ENCODE measurements around the gene CAMTA1.

Gene CAMTA1

DNA sequence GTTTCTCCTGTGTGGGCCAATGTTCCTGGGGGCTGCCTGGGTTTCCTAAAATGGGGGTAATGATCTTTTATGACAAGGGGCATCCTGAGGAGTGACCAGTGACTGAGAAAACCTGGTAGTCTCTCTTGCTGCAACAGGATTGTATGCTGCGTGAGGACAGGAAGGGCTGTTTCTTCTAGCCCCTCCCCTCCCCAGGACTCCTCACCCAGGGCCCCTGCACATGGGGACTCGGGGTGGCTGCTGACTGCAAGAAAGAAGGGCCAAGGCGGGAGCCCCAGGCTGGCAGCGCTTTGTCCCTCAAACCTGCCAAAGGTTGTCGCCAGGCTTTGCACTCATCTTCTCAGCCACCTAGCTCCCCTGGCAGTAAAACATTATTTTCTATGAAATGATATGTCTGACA is 442.4 kb downstream of the CAMTA1 start:
- no peak for DNase-seq

DNA sequence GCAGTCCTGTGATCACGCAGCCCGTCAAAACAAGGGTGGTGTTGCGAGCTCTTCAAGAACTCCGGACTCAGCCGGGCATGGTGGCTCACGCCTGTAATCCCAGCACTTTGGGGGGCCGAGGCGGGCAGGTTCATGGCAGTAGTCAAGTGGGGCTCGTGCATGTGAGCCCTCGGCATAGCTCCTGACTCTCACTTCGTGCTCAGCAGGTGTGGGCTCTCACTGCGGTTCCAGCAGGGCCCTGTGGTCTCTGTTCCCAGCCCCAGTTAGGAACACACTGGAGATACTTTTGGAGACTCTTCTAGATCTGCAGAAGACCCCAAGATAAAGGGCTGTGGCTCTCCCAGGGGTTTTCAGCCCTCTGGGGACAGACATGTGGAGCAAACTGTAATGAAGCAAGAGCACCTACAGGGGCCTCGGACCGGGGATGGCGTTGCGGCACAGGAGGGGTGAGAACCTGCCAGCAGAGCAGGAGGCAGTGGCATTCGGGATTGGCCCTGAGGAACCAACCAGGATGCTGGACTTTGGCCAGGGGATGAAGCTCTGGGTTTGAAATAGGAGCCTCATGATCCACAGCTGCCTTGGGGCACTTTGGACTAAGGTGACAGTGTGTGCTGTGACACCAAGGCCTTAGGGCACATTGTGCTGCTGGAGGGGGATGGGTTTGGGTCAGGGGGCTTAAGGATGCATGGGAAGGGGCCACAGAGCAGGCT is 443.2 kb downstream of the CAMTA1 start:
- no peak for DNase-seq

DNA sequence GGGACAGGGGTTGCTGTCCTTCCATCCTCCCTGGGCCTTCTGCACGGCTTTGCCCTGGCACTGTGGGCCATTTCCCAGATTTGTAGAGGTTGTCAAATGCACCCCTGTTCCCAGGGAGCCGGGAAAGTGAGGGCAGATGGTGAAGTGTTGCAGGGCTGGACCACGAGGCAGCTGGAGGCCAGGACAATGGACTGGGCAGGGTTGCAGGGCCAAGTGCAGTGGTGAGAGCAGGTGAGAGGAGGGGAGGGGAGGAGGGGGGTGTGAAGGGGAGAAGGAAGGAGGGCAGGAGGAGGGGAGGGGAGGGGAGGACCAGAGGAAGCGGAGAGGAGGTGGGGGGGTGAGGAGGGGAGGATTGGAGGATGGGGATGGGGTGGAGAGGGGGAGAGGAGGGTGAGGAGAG is 443.9 kb downstream of the CAMTA1 start:
- DNase-seq, result no peak

DNA sequence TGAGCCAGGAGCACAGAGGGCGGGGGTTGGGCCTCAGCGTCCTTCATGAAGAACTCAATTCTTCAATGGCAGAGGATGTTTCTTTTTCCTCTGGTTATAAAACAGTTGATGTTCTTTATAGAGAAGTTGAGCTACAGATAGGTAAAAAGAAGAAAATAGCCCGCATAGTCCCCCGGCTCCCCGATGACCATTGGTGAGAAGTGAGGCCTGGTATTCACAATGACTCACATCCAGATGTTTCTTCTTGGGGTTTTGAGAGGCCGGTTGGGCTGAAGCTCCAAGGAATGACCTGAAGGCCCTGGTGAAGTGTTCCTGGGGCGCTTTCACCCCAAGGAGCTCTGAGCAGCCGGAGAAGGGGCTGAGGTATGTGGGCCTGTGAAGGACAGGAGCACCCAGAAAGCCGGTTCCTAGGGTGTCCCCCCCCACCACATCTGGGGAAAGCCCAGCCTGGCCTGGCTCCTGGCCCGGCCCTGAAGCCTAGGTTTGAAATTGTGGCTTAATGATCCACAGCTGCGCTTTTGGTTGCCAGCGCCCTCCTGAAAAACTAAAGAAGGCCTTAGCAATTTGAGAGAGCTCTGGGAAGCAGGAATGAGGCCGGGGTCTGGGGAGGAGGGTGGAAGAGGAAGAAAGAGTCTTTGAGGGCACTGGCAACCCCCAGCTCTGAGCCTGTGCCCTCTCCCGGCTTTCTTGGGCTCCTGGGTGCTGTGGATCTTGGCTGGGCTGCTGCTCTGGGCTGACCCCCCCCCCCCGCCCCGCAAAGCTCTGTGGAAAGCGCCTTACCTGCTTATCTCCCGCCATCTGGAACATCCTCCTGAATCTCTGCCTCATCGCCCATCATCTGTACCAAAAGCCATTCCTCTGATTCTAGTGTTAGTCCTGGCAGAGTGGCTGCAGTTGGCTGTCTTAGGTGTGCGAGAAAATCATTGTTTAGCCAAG is 444.7 kb downstream of the CAMTA1 start:
- no peak for DNase-seq

DNA sequence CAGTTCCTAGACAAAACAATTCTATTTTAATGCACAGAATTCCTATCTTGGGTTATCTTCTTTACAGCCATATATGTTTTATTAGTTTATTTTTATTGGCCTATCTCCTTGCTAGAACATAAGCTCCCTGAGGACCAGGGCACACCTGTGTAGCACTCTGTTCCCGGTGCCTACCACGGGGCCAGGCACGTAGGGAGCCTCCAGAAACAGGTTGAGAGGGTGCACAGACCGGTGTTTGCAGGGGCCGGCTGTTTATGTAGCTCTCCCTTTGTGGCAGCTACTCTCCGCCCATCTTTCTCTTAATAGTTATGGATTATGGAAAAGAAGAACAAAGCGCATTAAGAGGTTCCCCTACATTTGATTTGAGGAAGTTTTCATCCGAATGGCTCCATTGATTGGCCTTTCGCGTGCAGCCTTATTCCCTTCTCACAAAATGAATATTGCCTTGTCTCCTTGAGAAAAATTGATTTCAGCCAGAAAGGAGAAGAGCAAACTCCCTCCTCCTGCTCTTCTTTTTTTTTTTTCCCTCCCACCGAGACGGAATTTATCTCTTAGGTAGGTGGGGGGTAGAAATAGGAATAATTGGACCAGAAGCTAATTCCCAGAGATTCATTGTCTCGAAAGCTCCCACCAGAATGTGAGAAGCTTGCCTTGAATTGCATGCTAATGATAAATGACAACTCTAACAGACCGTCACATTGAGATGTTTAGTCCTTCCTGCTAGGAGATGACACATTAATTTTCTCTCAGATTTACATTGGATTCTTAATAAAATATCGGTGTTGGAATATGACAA is 447.4 kb downstream of the CAMTA1 start:
- no peak for DNase-seq

DNA sequence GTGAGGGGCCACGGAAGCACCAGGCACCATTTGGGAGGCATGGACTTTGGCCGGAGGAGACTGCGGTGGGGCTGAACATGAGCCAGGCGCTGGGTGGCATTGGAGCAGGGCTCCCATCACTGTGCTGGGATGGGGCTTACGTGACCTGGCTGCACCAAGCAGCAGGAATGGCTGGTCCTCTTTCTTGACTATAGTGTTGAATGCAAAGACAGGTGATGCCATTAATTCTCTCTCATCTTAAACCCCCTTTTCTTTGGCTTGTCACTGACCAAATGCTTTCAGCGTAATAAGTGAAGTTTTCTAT is 447.9 kb downstream of the CAMTA1 start:
- DNase-seq, result no peak

DNA sequence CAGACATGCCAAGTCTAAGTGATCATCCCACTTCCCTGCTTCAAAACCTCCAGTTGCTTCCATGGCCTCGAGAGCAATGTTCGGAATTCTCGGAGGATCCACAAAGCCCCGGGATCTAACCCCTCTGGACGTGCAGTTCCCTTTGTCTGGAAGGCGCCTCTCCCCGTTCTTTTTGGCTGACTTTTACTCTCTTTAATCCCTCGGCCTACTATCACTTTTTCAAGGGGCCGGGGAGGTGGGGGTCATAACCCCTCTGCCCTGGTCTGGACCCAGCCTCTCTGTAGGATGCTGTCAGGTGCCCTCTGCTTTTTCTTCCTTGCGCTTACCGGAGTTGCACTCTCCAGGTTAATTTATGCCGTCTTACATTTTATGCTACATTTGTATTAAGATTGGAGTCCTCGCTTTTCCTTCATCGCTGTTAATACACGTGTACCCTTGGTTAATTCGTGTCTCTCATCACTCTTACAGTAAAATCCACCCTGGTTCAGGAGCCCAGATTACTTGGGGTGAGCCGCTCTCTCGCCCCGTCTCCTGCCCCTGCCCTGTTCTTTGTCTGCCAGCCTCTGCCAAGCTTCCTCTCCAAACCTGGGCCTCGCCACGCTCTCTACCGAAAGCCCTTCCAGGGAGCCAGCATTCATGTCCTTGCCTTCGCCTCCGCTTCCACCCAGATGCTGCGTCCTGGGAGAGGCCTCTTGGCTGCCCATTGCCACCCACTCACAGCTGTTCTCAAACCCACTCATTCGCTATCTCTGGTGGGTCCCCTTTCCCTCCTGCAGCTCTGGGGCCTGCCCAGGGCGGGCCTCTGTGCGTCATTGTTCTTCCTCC is 448.6 kb downstream of the CAMTA1 start:
- DNase-seq, result no peak

DNA sequence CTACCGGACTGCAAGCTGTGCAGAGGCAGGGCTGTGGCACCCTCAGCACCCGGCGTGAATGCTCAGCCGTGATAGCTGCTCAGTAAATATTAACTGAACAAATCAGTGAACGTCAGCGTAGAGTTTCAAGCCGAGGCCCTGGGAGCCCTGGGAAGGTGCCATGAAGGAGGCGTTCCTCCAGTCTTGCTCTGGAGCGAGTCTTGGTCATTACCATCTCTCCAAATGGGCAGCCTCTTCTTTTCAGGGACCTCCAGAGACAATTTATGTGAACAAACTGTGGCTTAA is 449.2 kb downstream of the CAMTA1 start:
- no peak for DNase-seq

DNA sequence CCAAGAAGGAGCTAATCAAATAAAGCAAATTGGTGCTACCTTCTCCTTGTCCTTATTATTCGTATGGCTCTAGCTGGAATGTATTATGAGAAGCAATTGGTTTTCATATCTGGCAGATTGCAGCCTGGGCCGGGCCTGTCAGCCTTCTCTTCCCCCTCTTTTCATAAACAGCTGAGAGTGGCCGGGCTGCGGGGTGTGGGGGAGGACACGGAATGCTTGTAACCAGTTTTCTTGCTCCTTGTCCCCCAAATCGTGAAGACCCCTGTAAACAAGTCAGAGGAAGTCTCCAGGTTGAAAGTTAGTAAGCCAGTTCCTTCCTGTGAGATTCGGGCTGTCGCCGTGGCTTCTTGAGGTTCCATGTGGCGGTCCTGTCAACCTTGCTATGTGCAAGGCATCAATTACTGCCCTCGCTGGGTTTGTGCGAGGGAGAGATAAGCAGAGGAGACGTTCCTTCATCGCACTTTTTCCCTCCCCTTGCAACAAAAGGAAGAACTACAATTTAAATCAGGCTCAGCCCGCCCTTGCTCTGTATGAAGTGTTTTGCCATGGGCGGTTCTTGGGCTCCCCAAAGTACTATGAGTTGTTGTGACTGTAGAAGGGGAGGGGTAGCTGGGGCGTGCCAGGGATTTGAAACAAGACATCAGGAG is 450.7 kb downstream of the CAMTA1 start:
- DNase-seq, result no peak

DNA sequence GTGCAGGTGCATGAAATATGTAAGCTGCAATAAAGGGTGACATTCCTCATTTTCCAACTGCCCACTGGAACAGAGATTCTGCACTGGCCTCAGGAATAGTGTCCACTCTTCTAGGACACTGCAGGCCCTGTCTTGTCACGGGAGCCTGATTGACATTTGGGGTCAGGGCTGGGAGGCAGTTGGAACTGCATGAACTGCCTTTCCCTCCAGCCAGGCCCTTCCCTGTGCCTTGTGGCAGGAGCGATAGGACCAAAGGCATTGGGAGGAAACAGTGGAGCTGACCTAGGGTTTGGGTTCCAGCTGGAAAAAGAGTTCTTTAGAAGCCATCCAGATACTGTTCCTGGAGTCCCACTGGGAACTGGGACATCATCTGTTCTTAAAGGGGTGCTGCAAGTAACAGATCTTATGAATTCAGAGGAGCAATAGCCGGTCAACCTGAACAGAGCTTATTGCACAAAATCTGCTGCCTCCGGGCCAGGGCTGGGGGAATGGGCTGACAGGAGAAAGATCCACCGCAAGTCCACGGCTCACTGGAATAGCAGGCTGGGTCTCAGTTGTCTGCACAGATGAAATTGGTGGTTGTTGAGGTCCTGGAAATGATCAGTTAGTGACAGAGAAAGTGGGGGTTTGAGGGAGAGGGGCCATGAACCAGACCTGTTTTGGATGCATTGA is 451.7 kb downstream of the CAMTA1 start:
- DNase-seq, result no peak

DNA sequence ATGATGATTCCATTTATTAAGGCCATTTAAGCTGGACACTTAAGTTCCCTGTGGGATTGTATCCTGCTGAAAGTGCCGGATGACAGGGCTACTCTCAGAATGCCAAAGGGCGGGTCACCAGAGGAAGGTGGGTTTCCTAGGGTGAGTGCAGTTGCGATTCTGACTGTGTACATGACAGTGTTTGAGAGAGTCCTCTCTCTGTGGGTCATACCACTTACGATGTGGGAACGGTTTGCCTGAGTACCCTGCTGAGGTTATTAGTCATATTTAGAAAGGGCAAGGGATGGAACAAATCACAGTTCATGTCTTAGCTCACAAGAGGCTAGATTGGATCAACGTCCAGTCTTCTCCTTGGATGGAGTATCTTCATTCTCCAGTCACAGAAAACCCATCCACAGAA is 461.9 kb downstream of the CAMTA1 start:
- no peak for DNase-seq

DNA sequence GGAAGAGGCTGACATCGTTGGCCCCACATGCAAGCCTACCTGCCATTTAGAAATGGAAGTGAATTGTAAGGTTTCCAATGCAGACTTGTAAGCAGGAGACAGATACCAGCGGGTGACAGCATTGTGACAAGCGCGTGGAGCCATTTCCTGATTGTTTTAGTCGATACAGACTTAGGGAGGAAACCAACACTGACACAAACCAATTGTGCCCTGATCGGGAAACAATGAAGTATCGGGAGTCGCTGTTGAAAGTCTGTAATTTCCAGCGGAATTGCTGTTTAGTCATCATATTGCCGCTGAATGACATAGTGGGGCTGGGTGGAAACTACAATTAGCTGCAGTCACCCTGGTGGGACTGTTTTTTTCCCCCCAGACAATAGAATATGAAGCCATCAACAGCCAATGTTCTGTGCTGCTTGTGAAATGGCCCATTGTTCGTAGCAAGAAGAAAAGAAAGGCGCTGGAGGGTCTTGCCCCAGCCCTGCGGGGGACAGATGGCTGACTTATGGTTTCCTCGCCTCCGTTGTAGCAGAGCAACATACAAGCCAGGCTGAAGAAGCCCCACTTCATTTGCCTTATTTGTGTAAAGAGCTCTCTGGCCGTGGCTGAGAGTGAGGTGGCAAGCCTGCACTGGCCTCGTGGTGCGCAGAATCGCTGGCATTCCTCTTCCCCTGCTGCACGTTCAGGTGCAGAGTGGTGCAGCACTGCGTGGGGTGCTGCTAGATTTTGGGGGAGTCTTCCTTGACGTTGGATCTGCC is 462.7 kb downstream of the CAMTA1 start:
- peak in 13 of 51 donors; percentile 8 to 68 (median 15) for DNase-seq

DNA sequence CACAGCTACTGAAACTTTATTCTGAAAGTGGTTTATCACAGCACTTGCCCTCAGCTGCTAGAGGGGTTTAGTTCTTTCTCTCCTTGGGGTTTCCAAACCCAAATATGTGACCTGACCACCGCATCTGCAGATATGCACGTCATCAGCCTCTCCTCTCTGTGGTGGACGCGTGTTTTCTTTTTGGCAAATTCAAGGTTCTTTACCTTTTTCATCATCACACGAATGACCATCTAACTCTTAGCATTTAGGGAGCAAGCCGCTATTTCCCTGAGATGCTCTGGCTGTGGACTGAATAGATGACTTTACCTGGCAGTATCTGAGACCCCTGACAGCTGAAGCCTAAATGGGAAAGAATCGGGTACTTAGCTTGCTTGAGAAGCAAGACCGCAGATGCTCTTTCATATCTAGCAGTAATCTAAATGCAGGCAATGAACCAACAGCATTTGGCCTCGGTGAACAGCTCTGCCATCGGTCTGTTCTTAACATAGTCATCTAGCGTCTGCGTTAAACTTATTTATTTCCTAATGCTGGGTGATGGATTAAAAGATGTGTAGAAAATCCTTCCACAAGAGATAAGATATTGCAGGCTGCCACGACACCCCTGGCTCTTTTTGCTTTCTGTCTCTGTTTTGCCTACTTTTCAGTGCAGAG is 463.4 kb downstream of the CAMTA1 start:
- no peak for DNase-seq

DNA sequence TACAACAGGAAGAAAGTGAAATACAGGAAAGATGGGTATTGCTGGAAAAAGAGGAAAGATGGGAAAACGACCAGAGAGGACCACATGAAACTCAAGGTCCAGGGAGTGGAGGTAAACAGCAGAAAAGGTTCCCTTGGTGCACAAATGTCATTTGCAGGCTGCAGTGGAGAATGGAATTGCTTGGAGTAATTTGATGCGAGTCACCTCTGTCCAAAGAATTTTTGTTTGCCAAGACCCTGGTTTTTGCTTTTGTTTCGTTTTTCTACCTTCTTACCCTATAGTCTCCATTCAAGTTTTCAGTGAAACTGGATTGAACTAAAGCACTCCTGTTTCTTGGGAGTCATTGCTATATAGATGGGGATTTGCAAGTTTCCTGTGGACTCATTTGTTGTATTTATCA is 464.3 kb downstream of the CAMTA1 start:
- no peak for DNase-seq

DNA sequence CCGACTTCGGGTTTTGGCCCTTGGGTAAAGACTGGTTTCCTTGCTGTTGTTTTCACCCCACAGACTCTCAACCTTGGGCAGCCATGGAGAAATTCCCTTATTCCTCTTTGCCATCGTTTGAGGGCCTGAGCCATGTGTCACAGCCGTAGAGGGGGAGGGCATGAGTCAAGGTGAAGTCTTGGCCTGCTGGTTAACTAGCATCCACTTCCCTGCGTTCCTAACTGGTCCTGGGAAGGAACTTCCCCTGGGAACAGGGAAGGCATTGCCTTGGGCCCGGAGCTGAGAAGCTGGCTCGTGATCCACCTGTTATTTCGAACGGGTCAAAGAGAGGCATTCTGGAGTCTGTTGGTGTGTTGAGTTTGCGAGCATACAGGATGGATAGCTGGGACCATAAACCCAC is 464.9 kb downstream of the CAMTA1 start:
- no peak for DNase-seq

DNA sequence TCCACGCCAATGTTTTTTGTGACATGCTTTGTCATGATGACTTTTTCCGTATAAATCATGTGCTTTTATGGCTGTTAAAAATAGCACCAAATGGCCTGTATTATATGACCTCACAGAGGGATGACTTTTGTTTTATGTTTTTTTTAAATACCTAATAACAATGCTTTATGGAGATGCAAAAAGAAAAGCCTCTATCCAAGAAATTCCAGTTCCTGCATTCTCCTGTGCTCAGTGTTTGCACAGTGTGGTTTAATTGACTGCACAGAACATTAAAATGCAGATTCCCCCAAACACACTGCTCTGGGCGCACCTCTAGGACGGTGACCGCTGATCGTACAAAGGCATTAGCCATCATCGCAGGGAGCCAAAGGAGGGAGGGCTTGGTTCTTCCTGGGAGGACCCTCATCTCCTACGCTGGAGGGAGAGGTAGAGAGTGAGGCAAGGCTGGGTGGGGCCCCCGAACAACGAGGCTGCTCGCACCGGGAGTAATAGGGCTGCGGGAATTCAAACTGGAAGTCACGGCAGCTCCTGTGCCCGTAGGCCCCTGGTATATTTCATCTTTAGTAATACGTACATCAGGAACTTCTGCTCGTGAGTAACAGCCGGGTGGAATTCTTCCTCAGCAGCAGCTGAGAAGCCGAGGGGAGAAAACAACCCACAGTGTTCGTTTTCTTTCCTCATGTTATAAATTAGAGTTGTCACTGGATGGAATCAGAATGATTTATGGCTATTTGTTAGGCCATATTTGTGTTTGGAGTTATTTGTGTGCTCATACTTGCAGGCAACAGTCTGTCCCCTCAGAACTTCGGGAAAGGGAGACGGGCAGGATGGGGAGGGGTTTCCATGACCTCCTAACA is 465.6 kb downstream of the CAMTA1 start:
- no peak for DNase-seq

DNA sequence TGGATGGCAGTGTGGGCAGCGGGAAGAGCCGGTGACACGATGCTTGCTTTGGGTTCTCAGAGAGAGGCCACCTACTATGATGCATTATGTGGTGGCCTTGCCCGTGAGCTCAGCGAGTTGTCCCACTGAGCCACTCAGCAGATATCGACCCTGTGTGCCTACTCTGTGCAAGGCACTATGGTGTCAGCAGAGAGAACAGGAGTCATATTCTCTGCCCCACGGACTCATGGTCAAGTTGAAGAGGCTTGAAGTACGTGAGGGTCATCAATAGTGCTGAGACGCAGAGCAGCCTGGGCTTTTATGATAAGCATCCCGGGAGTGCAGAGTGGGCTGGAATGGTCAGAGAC is 466.2 kb downstream of the CAMTA1 start:
- no peak for DNase-seq

DNA sequence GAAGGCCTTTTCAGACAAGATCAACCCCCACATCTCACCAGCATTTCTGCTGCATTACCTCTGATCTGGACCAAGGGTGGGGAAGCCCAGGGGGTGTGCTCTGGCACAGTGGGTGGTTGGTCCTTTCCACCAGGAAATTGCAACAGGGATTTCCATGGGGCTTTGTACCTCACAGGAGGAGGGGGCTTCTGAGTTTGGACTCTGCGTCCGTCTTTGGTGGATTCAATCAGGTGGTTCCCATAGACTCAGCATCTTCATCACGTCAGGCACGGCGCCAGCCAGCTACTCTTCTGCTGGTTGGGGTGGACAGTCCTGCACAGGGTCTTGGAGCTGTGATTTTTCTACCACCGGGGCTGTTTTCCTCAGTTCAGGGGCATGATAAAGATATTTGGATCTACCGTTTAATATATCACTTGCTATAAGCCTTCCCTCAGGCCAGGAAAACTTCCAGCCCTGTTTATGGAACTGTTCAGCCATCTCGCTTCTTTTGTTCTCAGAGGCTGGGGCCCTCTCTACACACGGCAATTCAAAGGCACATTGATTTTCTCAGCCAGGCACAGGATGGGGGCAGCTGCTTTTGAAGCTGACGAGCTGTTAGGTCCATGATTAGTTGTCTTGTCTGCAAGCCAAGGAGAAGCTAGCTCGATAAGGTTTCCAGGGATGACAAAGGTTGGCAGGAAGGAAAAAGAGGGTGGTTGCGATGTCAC is 467.3 kb downstream of the CAMTA1 start:
- no peak for DNase-seq

All from hypothalamus (tissue), 51 donors.